Tibial nerve (tissue), 4 donors: ENCODE measurements around the gene TUT7. TPM values are rescaled to one million over a fixed set of nuclear protein-coding genes. Genes with fewer than 3 reads are reported as not detected.
"Not testable (repeated sequence)": the region's sequence is repeated elsewhere in the genome, so short reads cannot be mapped to it uniquely, and the experiment has no call there.

ENCODE experiments used
- DNase-seq, 2 donors: peaks; one replicate each; pipeline ENCODE4 v3.0.0-alpha.2; 2019; ENCODE audit warnings: low spot score in 2 of 2
- H3K27ac ChIP-seq, 4 donors: fragments of 200-600 bp; sonication (generic) in 3 of 4; one replicate each; pipeline ENCODE4 v1.5.1; 2017 to 2019; ENCODE audit warnings: mild to moderate bottlenecking in 1 of 4
- H3K27me3 ChIP-seq, 2 donors: fragments of 200-600 bp; sonication (generic) in 1 of 2; one replicate each; pipeline versions ENCODE4 v1.5.1 to v1.6.0; 2017 to 2019
- H3K36me3 ChIP-seq, 3 donors: fragments of 200-600 bp; sonication (generic); one replicate each; pipeline ENCODE4 v1.5.1; 2018 to 2019
- H3K4me1 ChIP-seq, 4 donors: fragments of 200-600 bp; sonication (generic) in 3 of 4; one replicate each; pipeline ENCODE4 v1.5.1; 2017 to 2019
- H3K4me3 ChIP-seq, 4 donors: fragments of 200-600 bp; sonication (generic) in 3 of 4; one replicate each; pipeline ENCODE4 v1.5.1; 2017 to 2019; ENCODE audit warnings: mild to moderate bottlenecking in 1 of 4, moderate library complexity in 1 of 4
- H3K9me3 ChIP-seq, 4 donors: fragments of 200-600 bp; sonication (generic) in 3 of 4; one replicate each; pipeline ENCODE4 v1.5.1; 2017 to 2019
- EP300 ChIP-seq, 2 donors: sonication (generic); formaldehyde crosslinking; IDR thresholded peaks; one replicate each; pipeline ENCODE4 v1.6.1; 2017; ENCODE audit warnings: antibody characterized with exemption in 2 of 2, mild to moderate bottlenecking in 1 of 2
- POLR2A ChIP-seq, 2 donors: fragments of 450-650 bp; IDR thresholded peaks; one replicate each; pipeline ENCODE4 v1.6.1; 2017; ENCODE audit warnings: antibody characterized with exemption in 2 of 2, mild to moderate bottlenecking in 2 of 2, moderate library complexity in 2 of 2
- WGBS, 2 donors: methylation state at CpG; one replicate each; pipeline ENCODE4 v1.1.5; 2018; 5-methylcytosine and 5-hydroxymethylcytosine counted together
- total RNA-seq, 4 donors: library from RNA; depleted of rRNA; stranded (reverse); fragments of >200 nt; gene quantifications; one replicate each; pipeline ENCODE4 v1.1.0, GENCODE V29; 2016
- TF ChIP-seq, protein P1 (sequence below), 5 experiments: fragments of 200-600 bp in 3 of 5; fragments of 450-650 bp in 2 of 5; sonication (generic) in 3 of 5; IDR thresholded peaks; one replicate each; pipeline ENCODE4 v1.5.1; 2016 to 2019; ENCODE audit warnings: antibody characterized with exemption in 5 of 5, mild to moderate bottlenecking in 3 of 5, moderate library complexity in 2 of 5

Gene TUT7, protein sequence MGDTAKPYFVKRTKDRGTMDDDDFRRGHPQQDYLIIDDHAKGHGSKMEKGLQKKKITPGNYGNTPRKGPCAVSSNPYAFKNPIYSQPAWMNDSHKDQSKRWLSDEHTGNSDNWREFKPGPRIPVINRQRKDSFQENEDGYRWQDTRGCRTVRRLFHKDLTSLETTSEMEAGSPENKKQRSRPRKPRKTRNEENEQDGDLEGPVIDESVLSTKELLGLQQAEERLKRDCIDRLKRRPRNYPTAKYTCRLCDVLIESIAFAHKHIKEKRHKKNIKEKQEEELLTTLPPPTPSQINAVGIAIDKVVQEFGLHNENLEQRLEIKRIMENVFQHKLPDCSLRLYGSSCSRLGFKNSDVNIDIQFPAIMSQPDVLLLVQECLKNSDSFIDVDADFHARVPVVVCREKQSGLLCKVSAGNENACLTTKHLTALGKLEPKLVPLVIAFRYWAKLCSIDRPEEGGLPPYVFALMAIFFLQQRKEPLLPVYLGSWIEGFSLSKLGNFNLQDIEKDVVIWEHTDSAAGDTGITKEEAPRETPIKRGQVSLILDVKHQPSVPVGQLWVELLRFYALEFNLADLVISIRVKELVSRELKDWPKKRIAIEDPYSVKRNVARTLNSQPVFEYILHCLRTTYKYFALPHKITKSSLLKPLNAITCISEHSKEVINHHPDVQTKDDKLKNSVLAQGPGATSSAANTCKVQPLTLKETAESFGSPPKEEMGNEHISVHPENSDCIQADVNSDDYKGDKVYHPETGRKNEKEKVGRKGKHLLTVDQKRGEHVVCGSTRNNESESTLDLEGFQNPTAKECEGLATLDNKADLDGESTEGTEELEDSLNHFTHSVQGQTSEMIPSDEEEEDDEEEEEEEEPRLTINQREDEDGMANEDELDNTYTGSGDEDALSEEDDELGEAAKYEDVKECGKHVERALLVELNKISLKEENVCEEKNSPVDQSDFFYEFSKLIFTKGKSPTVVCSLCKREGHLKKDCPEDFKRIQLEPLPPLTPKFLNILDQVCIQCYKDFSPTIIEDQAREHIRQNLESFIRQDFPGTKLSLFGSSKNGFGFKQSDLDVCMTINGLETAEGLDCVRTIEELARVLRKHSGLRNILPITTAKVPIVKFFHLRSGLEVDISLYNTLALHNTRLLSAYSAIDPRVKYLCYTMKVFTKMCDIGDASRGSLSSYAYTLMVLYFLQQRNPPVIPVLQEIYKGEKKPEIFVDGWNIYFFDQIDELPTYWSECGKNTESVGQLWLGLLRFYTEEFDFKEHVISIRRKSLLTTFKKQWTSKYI (N-terminal part only)
- total RNA-seq = 10 to 100 TPM; 25.7 to 49.6 (median 37.8) TPM

DNA sequence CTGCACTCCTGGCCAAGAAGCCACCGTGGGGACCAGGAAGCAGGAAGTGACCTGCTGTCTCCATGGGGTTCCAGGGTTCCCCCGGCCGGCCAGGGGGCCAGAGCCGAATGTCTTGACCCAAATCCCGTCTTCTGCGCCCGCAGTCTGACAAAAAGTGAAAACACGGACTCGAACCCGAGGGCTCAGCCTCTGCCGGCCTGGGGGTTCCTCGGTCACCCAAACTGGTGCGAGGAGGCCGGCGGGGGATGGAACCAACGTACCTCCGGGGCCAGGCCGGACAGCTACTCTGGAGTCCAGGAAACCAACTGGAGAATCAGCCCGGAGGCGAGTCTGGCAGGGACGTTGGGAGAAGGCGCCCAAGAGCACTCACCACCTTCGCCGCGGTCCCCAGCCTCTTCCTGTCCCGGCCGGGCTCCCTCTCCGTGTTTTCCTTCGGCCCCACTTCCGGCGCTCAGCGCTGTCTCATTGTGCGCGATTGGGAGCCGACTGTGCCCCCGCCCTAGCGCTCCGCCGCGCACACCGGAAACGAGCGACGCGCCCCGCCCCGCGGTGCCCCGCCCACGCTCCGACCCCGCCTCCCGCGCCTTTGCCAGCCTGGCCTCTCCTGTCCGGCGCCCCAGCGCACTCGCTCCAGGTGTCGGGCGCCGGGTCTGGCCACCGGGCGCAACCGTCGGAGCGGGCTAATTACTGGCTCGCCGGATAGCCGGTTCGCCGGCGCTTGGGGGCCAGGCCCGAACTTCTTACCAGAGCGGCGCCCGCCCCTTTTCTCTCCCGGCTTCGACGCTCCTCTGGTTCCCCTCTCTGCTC lies at the start of gene TUT7:
TSS of gene TUT7 (minus strand) at position 400 of the 807 bp plus-strand sequence. CDS start 1,211 bp downstream, outside the sequence.
- Histone ChIP-seq H3K9me3 (no peaks in the 10 kb centered on the region), H3K27ac (peak within 1 kb of the TSS; percentile 81 to 98 (median 94)), H3K36me3 (no peaks in the 10 kb centered on the region), H3K4me3 (peak within 1 kb of the TSS; percentile 74 to 97 (median 86)), H3K4me1 (peaks cover 0 to 50% (median 26%) of the 10 kb centered on the region in 4 donors), H3K27me3 (no peaks in the 10 kb centered on the region)
- TF ChIP-seq POLR2A (IDR thresholded peaks at IDR 0.05) = peak; percentile 73 to 79
- TF ChIP-seq, protein P1, sequence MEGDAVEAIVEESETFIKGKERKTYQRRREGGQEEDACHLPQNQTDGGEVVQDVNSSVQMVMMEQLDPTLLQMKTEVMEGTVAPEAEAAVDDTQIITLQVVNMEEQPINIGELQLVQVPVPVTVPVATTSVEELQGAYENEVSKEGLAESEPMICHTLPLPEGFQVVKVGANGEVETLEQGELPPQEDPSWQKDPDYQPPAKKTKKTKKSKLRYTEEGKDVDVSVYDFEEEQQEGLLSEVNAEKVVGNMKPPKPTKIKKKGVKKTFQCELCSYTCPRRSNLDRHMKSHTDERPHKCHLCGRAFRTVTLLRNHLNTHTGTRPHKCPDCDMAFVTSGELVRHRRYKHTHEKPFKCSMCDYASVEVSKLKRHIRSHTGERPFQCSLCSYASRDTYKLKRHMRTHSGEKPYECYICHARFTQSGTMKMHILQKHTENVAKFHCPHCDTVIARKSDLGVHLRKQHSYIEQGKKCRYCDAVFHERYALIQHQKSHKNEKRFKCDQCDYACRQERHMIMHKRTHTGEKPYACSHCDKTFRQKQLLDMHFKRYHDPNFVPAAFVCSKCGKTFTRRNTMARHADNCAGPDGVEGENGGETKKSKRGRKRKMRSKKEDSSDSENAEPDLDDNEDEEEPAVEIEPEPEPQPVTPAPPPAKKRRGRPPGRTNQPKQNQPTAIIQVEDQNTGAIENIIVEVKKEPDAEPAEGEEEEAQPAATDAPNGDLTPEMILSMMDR (IDR thresholded peaks at IDR 0.05) = peak in 2 of 5 experiments; percentile 45 to 56
- peak; percentile 5 to 89 for TF ChIP-seq EP300 (IDR thresholded peaks at IDR 0.05)
- DNase-seq = peak; percentile 91 to 92
- WGBS, 2 donors = 0% methylated on average over 30 to 71 of the region's 79 CpGs

DNA sequence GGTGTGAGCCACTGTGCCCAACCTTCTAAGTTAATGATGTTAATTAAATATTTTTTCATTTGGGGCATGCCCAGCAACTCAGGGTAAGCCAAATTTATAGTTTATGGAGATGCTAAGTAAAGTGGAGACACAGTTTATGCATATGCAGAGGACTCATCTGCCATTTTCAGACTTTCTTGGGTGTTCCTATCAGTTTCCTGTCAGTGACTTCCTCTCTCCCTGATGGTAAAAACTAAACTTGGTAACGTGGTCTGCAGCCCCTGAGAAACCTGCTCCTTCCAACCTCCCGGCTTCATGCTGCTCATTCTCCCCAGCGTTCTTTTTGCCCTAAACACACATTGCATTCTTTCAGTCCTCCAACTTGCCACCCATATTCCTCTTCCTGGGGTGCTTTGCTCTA lies 48.4 kb upstream of the TUT7 start:
- Histone ChIP-seq H3K9me3 (no peaks in the 10 kb centered on the region), H3K4me3 (no peak overlapping the region), H3K27ac (no peak overlapping the region), H3K4me1 (peaks cover 0 to 19% (median 2%) of the 10 kb centered on the region in 4 donors), H3K27me3 (no peaks in the 10 kb centered on the region), H3K36me3 (no peaks in the 10 kb centered on the region)
- 57 to 72% methylated on average over 3 of the region's 3 CpGs for WGBS, 2 donors
- DNase-seq = no peak
- TF ChIP-seq EP300 (IDR thresholded peaks at IDR 0.05) = no peak

DNA sequence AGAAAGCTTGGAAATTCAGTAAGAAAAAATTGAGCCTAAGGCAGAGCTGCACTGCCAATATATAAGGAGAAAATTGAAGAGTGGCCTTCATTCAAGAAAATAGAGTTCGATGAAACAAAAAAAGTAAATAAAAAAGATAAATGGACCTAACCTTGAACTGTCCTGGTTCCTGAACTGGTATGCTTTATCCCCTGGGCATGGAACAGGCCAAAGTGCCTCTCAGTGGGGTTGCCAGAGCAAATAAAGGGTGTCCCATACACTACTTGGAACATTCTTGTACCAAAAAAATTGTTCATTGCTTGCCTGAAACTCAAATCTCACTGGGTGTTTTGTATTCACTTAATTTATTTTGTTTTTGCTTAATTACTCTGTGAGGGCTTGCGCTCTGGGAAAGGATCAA lies 42.2 kb upstream of the TUT7 start:
- H3K27me3 ChIP-seq = no peaks in the 10 kb centered on the region
- H3K27ac ChIP-seq = no peak overlapping the region
- H3K4me1 ChIP-seq = no peaks in the 10 kb centered on the region
- H3K9me3 ChIP-seq = peaks cover 0 to 19% (median 0%) of the 10 kb centered on the region in 4 donors
- 82 to 94% methylated on average over 2 of the region's 2 CpGs for WGBS, 2 donors
- H3K36me3 ChIP-seq = no peaks in the 10 kb centered on the region
- DNase-seq = no peak
- no peak overlapping the region for H3K4me3 ChIP-seq
- TF ChIP-seq EP300 (IDR thresholded peaks at IDR 0.05) (no peak), POLR2A (IDR thresholded peaks at IDR 0.05) (no peak)
- TF ChIP-seq, protein P1 (IDR thresholded peaks at IDR 0.05) = no peak

DNA sequence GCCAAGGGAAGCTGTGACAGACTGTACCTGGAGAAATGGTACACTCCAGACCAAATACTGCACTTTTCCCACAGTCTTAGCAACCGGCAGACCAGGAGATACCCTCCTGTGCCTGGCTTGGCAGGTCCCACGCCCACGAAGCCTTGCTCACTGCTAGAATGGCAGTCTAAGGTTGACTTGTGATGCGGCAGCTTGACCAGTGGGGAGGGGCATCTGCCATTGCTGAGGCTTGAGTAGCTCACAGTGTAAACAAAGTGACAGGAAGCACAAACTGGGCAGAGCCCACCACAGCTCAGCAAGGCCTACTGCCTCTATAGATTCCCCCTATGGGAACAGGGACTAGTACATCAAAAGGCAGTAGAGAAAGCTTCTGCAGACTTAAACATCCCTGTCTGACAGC lies 36.0 kb upstream of the TUT7 start:
- H3K4me3 ChIP-seq, H3K27me3 ChIP-seq, H3K36me3 ChIP-seq, H3K4me1 ChIP-seq, DNase-seq, H3K27ac ChIP-seq: not testable (repeated sequence)
- WGBS, 2 donors = 71 to 86% methylated on average over 4 of the region's 4 CpGs
- H3K9me3 ChIP-seq = peaks cover 0 to 21% (median 0%) of the 10 kb centered on the region in 4 donors

DNA sequence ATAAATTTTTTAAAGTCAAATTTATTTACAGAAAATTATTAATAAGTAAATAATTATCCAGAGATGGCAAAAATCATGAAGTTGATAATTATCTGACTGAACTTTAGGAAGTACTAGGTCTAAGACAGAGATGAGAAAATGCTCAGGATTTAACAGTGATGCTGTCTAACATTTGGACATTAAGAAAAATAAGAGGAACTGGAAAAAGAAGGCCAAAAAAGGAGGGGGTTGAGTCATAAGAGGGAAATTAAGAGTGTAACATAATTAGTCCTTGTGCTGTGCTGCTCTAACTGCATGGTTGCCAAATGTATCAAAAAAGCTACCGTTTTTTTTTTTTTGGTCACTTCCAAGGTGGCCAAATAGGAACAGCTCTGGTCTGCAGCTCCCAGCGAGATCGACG lies 35.4 kb upstream of the TUT7 start:
- Histone ChIP-seq H3K36me3 (no peaks in the 10 kb centered on the region), H3K27ac (no peak overlapping the region), H3K27me3 (no peaks in the 10 kb centered on the region), H3K9me3 (peaks cover 0 to 22% (median 0%) of the 10 kb centered on the region in 4 donors), H3K4me3 (no peak overlapping the region), H3K4me1 (no peaks in the 10 kb centered on the region)
- TF ChIP-seq POLR2A (IDR thresholded peaks at IDR 0.05) (no peak), EP300 (IDR thresholded peaks at IDR 0.05) (no peak)
- TF ChIP-seq, protein P1 (IDR thresholded peaks at IDR 0.05) = no peak
- DNase-seq = no peak
- WGBS, 2 donors = 88 to 92% methylated on average over 4 of the region's 4 CpGs
